Medulla oblongata (tissue), 1 donor: ENCODE results near the gene C1orf210.

Experiments
- DNase-seq: peaks from one replicate; pipeline ENCODE4 v3.0.0-alpha.2; 2015; ENCODE audit errors: extremely low spot score

The C1orf210 gene

DNA sequence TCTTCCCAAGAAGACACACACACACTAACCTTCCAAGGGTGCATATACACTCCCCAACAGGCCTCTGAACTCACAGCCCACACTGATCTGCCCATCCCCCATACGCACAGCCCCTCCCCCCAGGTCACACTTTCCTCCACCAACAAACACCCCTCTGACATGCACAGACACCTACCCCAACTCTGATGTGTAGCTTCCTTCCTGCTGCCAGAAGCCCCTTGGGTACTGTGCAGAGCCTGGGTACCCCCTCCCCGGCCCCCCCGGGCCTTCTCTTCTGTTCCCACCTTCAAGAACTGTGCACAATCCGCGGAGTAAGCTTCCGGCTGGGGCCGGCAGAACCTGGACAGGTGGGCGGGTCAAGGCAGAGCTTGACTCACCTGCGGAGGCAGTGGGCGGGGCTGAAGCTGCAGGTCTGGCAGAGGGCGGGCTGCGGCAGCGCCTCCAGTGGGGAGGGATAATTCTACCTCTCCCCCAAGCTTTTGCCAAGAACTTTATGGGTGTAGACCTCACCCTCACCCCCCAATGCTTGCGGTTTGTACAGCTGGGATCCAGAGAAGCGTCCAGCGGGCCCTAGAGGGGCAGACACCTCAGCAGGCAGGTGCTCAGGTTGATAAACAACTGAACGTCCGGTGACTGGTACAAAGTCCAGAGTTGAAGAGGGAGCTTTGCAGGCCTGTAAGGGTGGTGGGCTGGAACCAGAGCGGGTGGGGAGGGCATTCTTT is at the start of gene C1orf210:
C1orf210 (minus strand) TSS at position 313 of the 722 bp plus-strand sequence. CDS start 2,311 bp downstream, outside the sequence.
- no peak for DNase-seq

DNA sequence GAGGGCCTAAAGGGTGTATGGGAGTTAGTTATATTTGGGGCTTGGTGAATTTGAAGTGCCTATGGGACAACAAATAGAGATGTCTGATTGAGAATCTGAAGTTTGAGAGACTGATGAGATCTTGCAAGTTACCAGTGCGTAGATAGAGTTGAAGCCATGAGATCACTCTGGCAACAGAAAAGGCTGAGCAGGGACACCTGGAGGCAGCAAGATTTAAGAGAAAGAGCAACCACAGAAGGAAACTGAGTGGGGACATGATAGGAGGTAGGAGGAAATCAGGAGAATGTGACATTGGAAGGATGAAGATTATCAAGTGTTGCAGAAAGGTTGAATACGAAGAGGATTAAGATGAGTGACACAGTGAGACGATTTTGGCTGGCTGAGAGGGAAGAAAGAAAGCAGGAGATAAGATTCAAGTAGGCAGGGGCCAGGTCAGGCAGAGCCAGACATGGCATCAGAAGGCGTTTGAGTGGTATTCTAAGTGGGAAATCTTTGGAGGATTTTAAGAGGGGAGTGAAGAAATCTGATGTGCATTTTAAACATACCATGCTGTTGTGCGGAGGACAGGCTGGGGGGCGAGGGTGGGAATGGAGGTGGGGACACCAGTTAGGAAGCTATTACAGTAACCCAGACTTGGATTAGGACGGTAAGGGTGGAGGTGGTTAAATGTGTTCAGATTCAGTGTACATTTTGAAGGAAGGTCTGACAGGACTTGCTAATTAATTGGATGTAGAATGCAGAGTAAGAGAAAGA is 49.2 kb upstream of the C1orf210 start:
- DNase-seq: no peak

DNA sequence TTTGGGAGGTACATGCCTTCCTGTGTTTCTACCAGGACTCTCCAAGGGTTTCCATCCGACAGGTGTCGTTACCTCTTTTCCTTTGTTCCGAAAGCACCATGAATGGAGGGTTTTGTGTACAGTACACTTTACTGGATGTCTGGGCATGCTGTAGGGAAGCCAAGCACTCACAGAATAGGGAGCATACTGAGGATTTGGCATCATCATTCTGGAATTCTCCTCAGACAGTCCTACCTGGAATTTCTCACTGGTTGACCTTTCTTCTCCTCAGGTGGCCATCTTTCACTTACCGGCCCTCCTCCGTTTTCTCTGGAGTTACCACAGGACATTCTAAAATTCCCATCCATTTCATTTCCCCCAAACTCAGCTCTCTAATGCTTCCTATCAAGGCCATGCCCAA is 46.3 kb upstream of the C1orf210 start:
- DNase-seq: no peak

DNA sequence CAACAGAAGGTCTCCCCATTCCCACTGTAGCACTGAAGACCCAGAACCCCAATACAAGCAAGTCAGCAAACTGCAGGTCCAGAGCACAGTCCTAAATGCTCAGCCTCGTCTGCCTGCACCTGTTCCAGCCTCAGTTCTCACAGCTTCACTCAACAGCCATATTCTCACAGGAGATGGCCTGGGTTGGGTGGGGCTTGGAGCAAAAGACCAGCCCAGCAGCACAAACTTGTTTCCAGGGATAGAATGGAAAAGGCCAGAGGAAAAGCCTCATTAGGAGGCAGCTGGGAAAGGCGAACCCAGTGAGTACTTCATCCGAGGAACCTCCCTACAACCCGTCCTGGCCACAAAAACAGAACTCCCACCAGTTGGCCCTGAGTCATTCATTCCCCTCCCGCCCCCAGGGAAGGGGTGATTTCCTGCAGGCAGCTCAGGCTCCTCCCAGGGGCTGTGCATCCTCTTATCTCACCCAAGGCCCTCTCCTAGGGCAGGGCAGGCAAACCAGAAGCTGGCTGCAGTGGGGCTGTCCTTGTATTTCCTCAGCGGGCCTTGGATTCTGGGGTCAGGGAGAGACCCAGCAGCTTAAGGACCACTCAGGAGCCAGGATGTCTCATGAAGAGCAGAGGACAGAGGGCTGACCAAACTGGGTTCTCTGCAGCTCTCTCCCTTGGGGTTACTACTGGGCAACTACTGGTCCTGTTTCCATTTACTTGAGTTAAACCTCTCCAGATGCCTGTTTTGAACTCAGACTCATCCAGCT is 44.8 kb upstream of the C1orf210 start:
- DNase-seq: no peak

DNA sequence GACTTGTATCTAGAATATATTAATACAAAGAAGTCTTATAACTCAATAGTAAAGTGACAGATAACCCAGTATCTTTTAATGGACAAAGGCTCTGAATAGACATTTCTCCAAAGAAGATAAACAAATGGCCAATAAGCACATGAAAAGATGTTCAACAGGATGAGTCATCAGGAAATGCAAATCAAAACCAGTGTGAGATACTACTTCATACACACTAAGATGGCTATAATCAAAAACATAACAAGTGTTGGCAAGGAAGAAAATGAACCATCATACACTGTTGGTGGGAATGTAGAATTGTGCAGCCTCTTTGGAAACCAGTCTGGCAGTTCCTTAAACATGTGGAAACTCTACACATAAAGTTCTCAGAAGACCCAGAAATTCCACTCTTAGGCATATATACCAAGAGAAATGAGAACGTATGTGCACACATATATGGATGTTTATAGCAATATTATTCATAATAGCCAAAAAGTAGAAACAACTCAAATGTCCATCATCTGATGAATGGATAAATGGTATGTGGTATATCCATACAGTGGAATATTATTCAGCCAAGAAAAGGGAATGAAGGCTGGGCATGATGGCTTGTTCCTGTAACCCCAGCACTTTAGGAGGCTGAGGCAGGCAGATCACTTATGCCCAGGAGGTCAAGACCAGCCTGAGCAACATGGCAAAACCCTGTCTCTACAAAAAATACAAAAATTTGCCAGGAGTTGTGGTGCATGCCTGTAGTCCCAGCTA is 42.3 kb upstream of the C1orf210 start:
- no peak for DNase-seq

DNA sequence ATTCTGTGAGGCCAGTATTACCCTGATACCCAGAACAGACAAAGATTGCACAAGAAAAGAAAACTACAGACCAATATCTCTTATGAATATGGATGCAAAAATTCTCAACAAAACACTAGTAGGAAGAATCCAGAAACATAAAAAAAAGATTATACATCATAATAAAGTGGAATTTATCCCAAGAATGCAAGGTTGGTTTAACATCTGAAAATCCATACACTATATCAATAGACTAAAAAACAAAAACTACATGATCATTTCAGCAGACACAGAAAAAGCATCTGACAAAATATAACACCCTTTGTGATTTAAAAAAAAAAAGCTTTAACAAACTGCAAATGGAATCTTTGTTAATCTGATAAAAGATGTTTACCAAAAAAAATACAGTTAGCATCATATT is 40.0 kb upstream of the C1orf210 start:
- DNase-seq: no peak

DNA sequence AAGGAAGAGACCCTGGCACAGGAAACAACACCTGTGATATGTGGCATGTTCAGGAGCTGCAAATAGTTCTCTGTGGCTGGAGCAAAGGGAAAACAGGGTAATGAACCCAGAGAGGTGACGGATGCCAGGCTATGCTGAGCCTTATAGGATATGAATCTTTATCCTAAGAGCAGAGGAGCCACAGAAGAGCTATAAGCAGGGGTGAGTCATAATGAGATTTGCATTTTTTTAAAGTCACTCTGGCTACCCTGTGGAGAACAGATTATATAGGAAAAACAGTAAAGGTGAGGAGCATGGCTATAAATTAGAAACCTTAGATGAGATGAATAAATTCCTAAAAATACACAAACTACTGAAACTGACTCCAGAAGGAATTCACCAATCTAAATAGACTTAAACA is 39.4 kb upstream of the C1orf210 start:
- DNase-seq: no peak

DNA sequence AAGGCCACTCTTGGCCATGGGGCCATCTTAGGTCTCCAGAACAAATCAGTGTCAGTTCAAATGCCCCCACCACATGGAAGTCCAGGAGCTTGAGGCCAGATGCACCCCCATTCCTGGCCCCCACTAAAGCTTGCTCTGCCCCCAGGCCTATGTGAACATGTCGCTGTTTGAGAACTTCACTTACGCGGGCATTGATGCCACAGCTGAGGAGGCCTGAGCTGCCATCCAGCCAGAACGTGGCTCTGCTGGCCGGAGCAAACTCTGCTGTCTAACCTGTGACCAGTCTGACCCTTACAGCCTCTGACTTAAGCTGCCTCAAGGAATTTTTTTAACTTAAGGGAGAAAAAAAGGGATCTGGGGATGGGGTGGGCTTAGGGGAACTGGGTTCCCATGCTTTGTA is 37.1 kb upstream of the C1orf210 start:
- DNase-seq: no peak

DNA sequence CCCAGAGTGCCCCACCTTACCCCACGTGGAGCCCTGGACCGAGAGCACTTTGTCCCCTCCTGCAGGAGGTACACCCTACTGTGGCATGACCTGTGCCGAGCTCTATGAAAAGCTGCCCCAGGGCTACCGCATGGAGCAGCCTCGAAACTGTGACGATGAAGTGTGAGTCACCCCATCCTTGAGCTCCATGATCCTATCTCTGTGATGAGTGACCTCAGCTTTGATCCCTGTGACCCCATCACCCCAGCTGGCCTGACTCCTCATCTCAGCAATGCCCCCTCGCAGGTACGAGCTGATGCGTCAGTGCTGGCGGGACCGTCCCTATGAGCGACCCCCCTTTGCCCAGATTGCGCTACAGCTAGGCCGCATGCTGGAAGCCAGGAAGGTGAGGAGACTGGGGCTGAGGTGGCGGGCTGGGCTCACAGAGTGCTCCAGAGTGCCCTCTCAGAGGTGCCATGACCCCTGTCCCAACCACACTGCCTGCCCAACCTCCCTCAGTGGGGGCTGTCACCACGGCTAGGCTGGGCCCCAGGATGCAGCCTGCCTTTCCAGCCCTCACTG is 36.0 kb upstream of the C1orf210 start:
- no peak for DNase-seq

DNA sequence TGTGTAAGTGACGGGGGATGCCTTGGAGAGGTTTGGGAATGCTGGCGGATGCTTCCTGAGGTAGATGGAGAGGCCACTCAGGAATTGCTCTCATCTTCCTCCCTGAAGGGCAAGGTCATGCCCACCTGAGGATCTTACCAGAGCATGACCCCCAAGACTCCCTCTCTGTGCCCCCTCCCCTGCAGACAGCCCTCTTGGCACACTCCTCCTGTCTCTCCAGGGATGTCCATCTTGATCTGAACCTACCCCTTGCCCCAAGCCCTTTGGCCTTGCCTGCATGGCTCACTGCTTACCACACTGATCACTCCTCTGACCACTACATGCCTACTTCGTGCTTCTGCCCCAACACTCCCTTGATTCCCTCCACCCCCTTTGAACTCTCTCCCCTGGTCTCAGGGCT is 34.4 kb upstream of the C1orf210 start:
- DNase-seq: no peak

DNA sequence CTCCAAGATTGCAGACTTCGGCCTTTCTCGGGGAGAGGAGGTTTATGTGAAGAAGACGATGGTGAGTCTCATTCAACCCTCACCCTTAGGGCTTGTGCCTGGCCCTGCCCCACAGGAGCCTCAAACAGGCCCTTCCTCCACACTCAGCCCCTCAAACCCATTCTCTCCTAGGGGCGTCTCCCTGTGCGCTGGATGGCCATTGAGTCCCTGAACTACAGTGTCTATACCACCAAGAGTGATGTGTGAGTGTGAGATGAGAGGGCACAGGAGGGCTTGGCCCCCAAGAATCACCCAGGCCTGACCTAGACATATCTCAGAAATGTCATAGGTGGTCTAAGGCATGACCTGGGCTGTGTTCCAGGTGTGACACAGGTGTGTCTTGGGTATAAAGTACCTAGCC is 33.9 kb upstream of the C1orf210 start:
- no peak for DNase-seq

DNA sequence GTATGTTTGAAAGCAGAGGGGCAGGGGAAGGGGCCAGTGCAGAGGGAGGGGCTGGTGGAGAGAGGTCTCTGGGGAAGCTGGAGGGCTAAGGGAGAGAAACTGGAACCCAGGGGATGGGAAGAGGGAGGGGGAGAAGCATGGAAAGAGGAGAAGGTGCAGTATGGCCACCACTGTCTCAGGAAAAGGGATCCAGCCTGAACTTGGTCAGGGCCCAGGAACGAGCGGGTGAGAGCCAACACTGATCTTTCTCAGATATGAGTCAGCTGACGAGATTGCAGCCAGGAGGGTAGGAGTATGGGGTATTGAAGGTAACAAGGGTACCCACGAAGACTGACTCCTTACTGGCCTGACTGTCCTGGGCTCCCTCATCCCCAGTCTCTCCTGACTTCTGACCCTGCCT is 33.5 kb upstream of the C1orf210 start:
- no peak for DNase-seq

DNA sequence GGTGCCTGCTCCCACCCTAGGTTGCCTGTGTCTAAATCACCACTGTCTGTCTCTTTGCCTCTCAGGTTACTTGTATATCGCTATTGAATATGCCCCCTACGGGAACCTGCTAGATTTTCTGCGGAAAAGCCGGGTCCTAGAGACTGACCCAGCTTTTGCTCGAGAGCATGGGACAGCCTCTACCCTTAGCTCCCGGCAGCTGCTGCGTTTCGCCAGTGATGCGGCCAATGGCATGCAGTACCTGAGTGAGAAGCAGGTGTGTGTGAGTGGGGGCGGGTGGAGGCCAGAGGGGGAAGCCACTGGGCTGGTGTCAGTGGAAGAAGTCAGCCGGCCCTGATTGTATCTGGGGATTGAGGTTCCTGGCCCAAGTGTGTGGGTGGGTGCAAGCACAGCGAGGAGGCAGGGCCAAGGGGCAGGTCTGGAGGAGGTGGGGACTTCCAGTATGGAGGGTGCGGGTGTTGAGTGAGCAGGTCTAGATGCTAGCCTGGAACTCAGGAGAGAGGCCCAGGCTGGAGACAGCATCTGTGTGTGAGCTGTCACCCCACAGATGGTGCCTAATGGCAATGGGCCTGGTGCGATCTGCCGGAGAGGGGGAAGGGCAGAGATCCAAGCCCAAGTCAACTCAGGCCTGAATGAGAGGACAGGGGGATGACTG is 32.6 kb upstream of the C1orf210 start:
- peak; percentile 74 for DNase-seq

DNA sequence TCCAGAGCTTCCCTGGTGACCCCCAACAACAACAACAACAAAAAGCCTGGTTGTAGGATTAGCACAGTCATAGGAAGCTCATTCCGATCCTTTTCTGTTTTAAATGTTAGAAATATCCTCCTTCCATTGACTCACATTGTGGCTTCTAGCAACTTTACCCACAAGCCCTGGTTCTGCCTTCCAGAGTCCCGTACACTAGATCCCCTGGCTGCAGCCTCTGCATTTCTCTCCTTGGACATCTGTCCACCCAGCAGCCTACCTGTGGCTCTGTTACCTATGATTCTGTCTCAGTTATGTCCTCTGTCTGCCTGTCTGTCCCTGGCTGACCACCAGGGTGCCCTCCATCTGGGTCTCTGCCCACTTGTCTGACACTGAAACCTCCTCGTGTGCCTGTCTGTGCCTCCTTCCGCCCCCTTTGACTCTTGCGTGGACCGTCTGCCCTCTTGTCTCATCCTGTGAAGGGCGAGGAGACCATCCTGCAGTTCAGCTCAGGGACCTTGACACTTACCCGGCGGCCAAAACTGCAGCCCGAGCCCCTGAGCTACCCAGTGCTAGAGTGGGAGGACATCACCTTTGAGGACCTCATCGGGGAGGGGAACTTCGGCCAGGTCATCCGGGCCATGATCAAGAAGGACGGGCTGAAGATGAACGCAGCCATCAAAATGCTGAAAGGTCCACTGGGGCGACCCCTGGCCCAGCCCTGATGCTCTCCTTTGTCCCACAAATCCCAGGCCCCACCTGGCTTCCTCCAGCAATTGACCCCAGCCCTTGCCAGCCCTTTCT is 31.5 kb upstream of the C1orf210 start:
- DNase-seq: no peak

DNA sequence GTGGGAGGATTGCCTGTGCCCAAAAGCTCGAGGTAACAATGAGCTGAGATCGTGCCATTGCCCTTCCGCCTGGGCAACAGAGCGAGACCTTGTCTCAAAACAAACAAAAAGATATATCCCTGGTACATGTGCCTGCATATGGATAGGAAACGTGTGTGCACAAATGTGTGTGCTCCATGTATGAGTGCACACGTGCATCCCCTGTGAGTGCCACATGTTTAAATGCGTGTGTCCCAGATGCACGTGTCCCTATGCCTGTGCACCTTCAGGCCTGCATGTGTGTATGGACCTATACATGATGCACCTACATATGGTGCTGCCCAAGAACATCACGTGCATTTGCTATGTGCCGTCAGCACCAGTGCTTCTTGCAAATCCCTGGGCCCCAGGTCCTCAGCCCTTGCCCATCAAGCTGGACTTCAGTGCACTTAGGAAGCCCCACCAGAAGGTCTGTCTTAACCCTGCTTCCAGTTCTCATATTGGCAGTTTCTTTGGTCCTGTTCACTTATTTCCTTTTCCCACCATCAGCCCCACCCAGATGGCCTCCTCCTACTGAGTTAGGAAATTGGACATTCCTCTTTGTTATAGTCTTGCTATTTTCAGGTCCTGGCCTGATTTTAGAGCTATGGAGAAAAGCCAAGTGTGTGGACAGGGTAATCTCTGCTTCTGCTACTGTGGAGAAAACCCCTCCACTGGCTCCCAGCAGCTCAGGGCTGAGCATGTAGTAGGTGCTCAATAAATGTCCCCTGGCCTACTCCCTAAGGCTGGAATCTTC is 30.8 kb upstream of the C1orf210 start:
- no peak for DNase-seq

DNA sequence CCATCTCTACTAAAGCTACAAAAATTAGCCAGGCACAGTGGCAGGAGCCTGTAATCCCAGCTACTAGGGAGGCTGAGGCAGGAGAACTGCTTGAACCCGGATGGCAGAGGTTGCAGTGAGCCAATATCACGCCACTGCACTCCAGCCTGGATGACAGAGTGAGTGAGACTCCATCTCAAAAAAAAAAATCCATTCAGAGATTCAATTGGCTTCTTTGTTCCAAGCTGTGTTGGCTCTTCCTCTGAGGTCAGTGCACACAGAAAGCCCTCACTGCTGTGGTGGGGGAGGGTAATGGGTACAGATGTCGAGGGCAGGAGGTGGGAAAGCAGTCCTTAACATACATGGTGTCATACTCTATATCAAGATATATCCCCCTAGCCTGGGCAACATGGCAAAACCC is 30.1 kb upstream of the C1orf210 start:
- peak; percentile 78 for DNase-seq

DNA sequence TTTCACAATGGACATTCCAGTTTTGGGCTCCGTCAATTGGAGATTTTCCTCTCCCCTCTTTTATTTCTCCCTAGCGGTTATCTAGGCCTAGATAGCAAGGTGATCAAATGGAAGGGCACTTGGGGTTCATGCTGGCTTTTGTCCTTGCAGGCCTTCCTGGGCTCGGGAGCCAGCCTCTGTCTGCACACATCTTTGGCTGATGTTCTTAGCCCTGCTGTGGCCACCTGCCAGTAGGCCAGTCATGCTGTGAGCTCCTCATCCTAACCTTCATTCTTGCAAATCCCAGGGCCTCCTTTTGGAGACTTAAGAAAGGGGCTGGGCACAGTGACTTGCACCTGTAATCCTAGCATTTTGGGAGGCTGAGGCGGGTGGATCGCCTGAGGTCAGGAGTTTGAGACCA is 28.9 kb upstream of the C1orf210 start:
- no peak for DNase-seq

DNA sequence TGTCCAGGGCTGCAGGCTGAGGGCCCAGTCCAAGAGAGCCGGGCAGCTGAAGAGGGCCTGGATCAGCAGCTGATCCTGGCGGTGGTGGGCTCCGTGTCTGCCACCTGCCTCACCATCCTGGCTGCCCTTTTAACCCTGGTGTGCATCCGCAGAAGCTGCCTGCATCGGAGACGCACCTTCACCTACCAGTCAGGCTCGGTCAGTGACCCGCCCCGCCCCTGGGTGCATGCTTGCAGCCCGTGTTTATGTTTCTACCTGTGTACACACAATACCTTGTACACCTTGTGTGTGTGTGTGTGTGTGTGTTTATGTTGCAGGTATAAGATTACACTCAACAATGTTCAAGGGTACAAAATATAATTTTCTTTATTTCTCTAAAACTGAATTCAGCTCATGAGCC is 28.4 kb upstream of the C1orf210 start:
- DNase-seq: no peak
